ENCODE data around the gene DOK3.

Gene DOK3

DNA sequence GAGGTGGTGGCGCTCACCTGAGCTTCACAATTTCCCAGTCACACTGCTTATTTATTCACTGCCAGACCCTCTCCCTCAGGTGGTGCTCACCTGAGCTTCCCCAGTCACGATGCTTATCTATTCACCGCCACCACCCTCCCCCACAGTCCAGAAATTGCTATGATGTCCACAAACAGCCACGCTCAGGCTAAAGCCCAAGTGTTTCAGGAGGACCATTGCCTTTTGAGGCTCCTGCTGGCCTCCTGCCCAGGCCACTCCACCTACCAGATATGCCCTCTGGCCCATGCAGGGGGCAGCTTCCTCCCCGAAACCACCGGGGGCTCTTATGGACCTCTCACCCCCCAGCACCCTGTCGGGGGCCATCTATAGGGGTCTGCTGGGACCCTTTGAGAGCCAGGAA, 16.8 kb downstream of the DOK3 start:
- Histone ChIP-seq H3K4me1 (ENCODE audit: control insufficient read depth in 5 of 5, insufficient read depth in 5 of 5, low read length in 5 of 5) (peaks cover 0 to 42% (median 37%) of the 10 kb centered on the region in 5 donors), H3K4me3 (ENCODE audit: low read depth in 1 of 5, low read length in 5 of 5) (no peak overlapping the region), H3K9ac (ENCODE audit: low read length in 5 of 5) (no peak overlapping the region)

DNA sequence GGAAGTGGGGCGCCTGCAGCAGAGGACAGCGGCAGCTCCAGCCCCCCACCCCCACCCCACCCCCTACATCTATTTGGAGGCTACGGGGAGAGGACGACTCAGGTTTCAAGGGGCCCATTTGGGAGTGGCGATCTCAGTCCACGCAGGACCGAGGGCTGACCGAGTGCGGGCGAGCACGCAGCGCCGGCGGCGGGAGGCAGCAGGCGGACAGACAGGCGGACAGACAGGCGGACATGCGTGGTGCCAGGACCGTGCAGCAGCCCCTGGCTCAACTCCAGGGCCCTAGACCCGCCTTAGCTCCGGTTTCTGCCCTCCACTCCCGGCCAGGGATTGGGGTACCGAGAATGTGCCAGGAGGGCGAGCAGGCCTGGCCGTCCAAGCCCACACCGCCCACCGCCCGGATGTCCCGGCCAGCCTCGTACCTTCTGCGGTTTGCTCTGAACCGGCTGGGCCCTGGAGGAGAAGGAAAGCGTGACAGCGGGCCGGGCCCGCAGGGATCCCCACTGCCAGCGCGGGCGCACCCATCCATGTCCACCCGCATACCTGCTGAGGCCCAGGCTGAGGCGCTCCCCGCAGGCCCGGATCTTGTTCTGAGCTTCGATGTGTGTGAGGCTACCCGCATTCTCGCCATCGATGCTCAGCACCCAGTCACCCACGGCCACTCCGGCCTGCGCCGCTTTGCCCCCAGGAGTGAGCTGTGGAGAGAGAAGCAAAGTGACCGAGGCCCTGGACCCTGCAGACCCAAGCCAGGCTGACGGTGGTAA, 17.5 kb downstream of the DOK3 start:
- Histone ChIP-seq H3K4me1 (ENCODE audit: control insufficient read depth in 5 of 5, insufficient read depth in 5 of 5, low read length in 5 of 5) (peaks cover 0 to 40% (median 34%) of the 10 kb centered on the region in 5 donors), H3K9me3 (ENCODE audit: control insufficient read depth in 5 of 5, low read length in 5 of 5) (no peaks in the 10 kb centered on the region), H3K27me3 (ENCODE audit: control insufficient read depth in 5 of 5, insufficient read depth in 4 of 5, low read length in 5 of 5) (no peaks in the 10 kb centered on the region), H3K27ac (ENCODE audit: low read depth, low read length) (no peak overlapping the region), H3K36me3 (ENCODE audit: control insufficient read depth in 5 of 5, insufficient read depth in 5 of 5, low read length in 5 of 5) (peaks cover 0 to 55% (median 42%) of the 10 kb centered on the region in 5 donors), H3K4me3 (ENCODE audit: low read depth in 1 of 5, low read length in 5 of 5) (no peak overlapping the region), H3K9ac (ENCODE audit: low read length in 5 of 5) (no peak overlapping the region)

More for the DNA sequence above, 16.8 kb downstream of the DOK3 start:
- Histone ChIP-seq H3K27ac (ENCODE audit: low read depth, low read length) (no peak overlapping the region), H3K27me3 (ENCODE audit: control insufficient read depth in 5 of 5, insufficient read depth in 4 of 5, low read length in 5 of 5) (no peaks in the 10 kb centered on the region), H3K36me3 (ENCODE audit: control insufficient read depth in 5 of 5, insufficient read depth in 5 of 5, low read length in 5 of 5) (peaks cover 0 to 48% (median 35%) of the 10 kb centered on the region in 5 donors), H3K9me3 (ENCODE audit: control insufficient read depth in 5 of 5, low read length in 5 of 5) (no peaks in the 10 kb centered on the region)

- Histone ChIP-seq H3K36me3 (ENCODE audit: control insufficient read depth in 5 of 5, insufficient read depth in 5 of 5, low read length in 5 of 5) (peaks cover 0 to 57% (median 44%) of the 10 kb centered on the region in 5 donors), H3K9ac (ENCODE audit: low read length in 5 of 5) (no peak overlapping the region), H3K4me1 (ENCODE audit: control insufficient read depth in 5 of 5, insufficient read depth in 5 of 5, low read length in 5 of 5) (peaks cover 0 to 34% (median 28%) of the 10 kb centered on the region in 5 donors), H3K9me3 (ENCODE audit: control insufficient read depth in 5 of 5, low read length in 5 of 5) (no peaks in the 10 kb centered on the region), H3K27me3 (ENCODE audit: control insufficient read depth in 5 of 5, insufficient read depth in 4 of 5, low read length in 5 of 5) (no peaks in the 10 kb centered on the region), H3K4me3 (ENCODE audit: low read depth in 1 of 5, low read length in 5 of 5) (no peak overlapping the region), H3K27ac (ENCODE audit: low read depth, low read length) (no peak overlapping the region)
Observed at GRCh38 chr5:177491429-177491945, 18.1 kb downstream of the DOK3 start.

DNA sequence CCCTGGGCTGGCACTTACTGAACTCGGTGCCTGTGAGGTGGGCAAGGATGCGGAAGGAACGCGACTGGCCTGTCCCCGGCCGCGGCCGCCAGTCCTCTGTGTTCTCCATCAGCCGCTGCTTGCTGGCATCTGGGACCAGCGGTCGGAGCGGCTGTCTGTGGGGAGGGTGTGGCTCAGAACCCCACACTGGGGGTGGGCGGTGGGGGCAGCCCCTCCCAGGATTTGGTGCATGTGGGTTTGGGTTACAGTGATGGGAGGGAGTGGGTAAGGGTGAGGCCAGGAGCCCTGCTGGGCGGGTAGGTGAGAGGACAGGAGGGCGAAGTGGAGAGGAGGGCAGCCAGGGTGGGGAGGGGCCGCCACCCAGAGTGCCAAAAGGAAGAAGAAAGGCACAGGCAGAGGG, 18.6 kb downstream of the DOK3 start:
- Histone ChIP-seq H3K27me3 (ENCODE audit: control insufficient read depth in 5 of 5, insufficient read depth in 4 of 5, low read length in 5 of 5) (no peaks in the 10 kb centered on the region), H3K36me3 (ENCODE audit: control insufficient read depth in 5 of 5, insufficient read depth in 5 of 5, low read length in 5 of 5) (peaks cover 0 to 57% (median 48%) of the 10 kb centered on the region in 5 donors), H3K27ac (ENCODE audit: low read depth, low read length) (no peak overlapping the region)

GRCh38 chr5:177490311-177490991, 19.2 kb downstream of the DOK3 start:
- Histone ChIP-seq H3K9ac (ENCODE audit: low read length in 5 of 5) (no peak overlapping the region), H3K4me3 (ENCODE audit: low read depth in 1 of 5, low read length in 5 of 5) (no peak overlapping the region), H3K36me3 (ENCODE audit: control insufficient read depth in 5 of 5, insufficient read depth in 5 of 5, low read length in 5 of 5) (peaks cover 0 to 58% (median 51%) of the 10 kb centered on the region in 5 donors), H3K27me3 (ENCODE audit: control insufficient read depth in 5 of 5, insufficient read depth in 4 of 5, low read length in 5 of 5) (no peaks in the 10 kb centered on the region), H3K27ac (ENCODE audit: low read depth, low read length) (no peak overlapping the region), H3K9me3 (ENCODE audit: control insufficient read depth in 5 of 5, low read length in 5 of 5) (no peaks in the 10 kb centered on the region), H3K4me1 (ENCODE audit: control insufficient read depth in 5 of 5, insufficient read depth in 5 of 5, low read length in 5 of 5) (peaks cover 0 to 24% (median 18%) of the 10 kb centered on the region in 5 donors)

More for the DNA sequence above, 18.6 kb downstream of the DOK3 start:
- no peak overlapping the region for H3K9ac ChIP-seq (ENCODE audit: low read length in 5 of 5)
- H3K4me3 ChIP-seq (ENCODE audit: low read depth in 1 of 5, low read length in 5 of 5): no peak overlapping the region
- H3K4me1 ChIP-seq (ENCODE audit: control insufficient read depth in 5 of 5, insufficient read depth in 5 of 5, low read length in 5 of 5): peaks cover 0 to 29% (median 23%) of the 10 kb centered on the region in 5 donors
- H3K9me3 ChIP-seq (ENCODE audit: control insufficient read depth in 5 of 5, low read length in 5 of 5): no peaks in the 10 kb centered on the region

DNA sequence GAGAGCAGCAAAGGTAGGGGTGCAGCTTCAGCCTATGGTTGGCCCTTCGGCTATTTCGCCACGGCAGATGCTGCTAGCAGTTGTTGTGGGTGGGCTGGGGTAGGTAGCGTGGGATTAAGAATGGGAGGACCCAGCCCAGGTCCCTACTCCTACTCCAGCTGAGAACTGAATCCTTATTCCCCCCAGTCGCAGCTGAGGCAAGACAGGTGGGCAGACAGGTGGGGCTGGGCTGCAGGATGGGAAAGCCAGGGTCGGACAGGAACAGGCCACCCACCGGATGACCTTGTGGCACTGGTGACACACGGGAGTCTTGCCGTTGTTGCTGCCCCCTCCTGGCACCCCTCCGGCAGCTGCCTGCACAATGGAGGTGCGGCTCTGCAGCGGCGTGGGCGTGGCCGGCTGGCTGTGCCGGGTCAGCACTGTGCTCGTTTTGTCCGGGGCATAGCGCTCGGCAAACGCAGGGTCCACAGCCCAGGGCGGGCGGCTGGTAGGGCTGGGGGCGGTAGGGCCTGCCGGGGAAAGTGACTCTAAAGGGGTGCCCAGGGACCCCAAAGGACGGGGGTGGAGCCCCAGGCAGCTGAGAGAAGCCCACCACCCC, 20.4 kb downstream of the DOK3 start:
- H3K9ac ChIP-seq (ENCODE audit: low read length in 5 of 5): no peak overlapping the region
- H3K27me3 ChIP-seq (ENCODE audit: control insufficient read depth in 5 of 5, insufficient read depth in 4 of 5, low read length in 5 of 5): no peaks in the 10 kb centered on the region
- H3K4me3 ChIP-seq (ENCODE audit: low read depth in 1 of 5, low read length in 5 of 5): no peak overlapping the region
- H3K4me1 ChIP-seq (ENCODE audit: control insufficient read depth in 5 of 5, insufficient read depth in 5 of 5, low read length in 5 of 5): peaks cover 0 to 11% (median 5%) of the 10 kb centered on the region in 5 donors
- H3K27ac ChIP-seq (ENCODE audit: low read depth, low read length): no peak overlapping the region
- no peaks in the 10 kb centered on the region for H3K9me3 ChIP-seq (ENCODE audit: control insufficient read depth in 5 of 5, low read length in 5 of 5)
- peaks cover 0 to 70% (median 58%) of the 10 kb centered on the region in 5 donors for H3K36me3 ChIP-seq (ENCODE audit: control insufficient read depth in 5 of 5, insufficient read depth in 5 of 5, low read length in 5 of 5)

DNA sequence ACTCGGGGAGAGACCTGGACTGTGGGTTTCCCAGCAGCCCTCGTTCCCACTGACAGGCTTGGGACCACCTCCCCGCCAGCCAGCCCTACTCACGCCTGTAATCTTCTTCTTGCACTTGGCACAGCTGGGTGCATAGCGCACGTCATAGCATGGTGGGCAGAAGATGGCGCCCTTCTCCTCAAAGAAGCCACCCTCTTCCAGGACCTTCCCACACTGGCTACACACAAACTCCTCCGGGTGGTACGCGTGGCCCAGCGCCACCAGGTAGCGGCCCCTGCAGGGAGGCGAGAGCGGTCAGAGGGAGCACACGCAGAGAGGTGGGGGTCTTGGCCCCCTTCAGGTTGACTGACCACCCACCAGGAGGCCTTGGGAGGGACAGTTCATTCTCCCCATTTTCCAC, 21.7 kb downstream of the DOK3 start:
- H3K9ac ChIP-seq (ENCODE audit: low read length in 5 of 5): no peak overlapping the region
- H3K27ac ChIP-seq (ENCODE audit: low read depth, low read length): no peak overlapping the region
- H3K27me3 ChIP-seq (ENCODE audit: control insufficient read depth in 5 of 5, insufficient read depth in 4 of 5, low read length in 5 of 5): no peaks in the 10 kb centered on the region
- peaks cover 0 to 7% (median 0%) of the 10 kb centered on the region in 5 donors for H3K4me1 ChIP-seq (ENCODE audit: control insufficient read depth in 5 of 5, insufficient read depth in 5 of 5, low read length in 5 of 5)
- H3K4me3 ChIP-seq (ENCODE audit: low read depth in 1 of 5, low read length in 5 of 5): no peak overlapping the region
- peaks cover 0 to 82% (median 68%) of the 10 kb centered on the region in 5 donors for H3K36me3 ChIP-seq (ENCODE audit: control insufficient read depth in 5 of 5, insufficient read depth in 5 of 5, low read length in 5 of 5)
- H3K9me3 ChIP-seq (ENCODE audit: control insufficient read depth in 5 of 5, low read length in 5 of 5): no peaks in the 10 kb centered on the region

GRCh38 chr5:177487144-177487543, 22.5 kb downstream of the DOK3 start:
- peaks cover 0 to 7% (median 0%) of the 10 kb centered on the region in 5 donors for H3K4me1 ChIP-seq (ENCODE audit: control insufficient read depth in 5 of 5, insufficient read depth in 5 of 5, low read length in 5 of 5)
- H3K9ac ChIP-seq (ENCODE audit: low read length in 5 of 5): no peak overlapping the region
- no peak overlapping the region for H3K27ac ChIP-seq (ENCODE audit: low read depth, low read length)
- peaks cover 0 to 75% (median 62%) of the 10 kb centered on the region in 5 donors for H3K36me3 ChIP-seq (ENCODE audit: control insufficient read depth in 5 of 5, insufficient read depth in 5 of 5, low read length in 5 of 5)
- H3K9me3 ChIP-seq (ENCODE audit: control insufficient read depth in 5 of 5, low read length in 5 of 5): no peaks in the 10 kb centered on the region
- H3K27me3 ChIP-seq (ENCODE audit: control insufficient read depth in 5 of 5, insufficient read depth in 4 of 5, low read length in 5 of 5): no peaks in the 10 kb centered on the region
- H3K4me3 ChIP-seq (ENCODE audit: low read depth in 1 of 5, low read length in 5 of 5): no peak overlapping the region

DNA sequence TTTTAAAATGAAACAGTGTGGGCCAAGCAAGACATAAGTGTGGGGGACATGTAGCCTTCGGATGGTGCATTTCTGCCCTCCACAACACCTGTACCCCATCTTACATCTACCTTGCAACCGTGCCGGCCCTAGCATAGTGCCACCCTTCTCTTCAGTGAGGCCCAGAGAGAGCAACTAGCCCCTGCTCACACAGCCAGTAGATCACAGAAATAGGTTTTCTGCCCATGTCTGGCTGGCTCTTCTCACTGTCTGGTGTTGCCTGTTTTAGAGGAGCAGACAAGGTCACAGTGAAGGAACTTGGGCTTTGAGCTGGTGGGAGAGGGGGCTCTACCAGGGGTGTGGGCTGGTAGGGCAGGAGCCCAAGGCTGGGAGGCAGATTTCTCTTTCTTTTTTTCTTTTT, 23.4 kb downstream of the DOK3 start:
- peaks cover 0 to 7% (median 0%) of the 10 kb centered on the region in 5 donors for H3K4me1 ChIP-seq (ENCODE audit: control insufficient read depth in 5 of 5, insufficient read depth in 5 of 5, low read length in 5 of 5)
- H3K4me3 ChIP-seq (ENCODE audit: low read depth in 1 of 5, low read length in 5 of 5): no peak overlapping the region
- H3K9me3 ChIP-seq (ENCODE audit: control insufficient read depth in 5 of 5, low read length in 5 of 5): no peaks in the 10 kb centered on the region
- no peak overlapping the region for H3K27ac ChIP-seq (ENCODE audit: low read depth, low read length)
- no peak overlapping the region for H3K9ac ChIP-seq (ENCODE audit: low read length in 5 of 5)
- no peaks in the 10 kb centered on the region for H3K27me3 ChIP-seq (ENCODE audit: control insufficient read depth in 5 of 5, insufficient read depth in 4 of 5, low read length in 5 of 5)
- H3K36me3 ChIP-seq (ENCODE audit: control insufficient read depth in 5 of 5, insufficient read depth in 5 of 5, low read length in 5 of 5): peaks cover 0 to 73% (median 63%) of the 10 kb centered on the region in 5 donors
